Activated T-helper 1 cell treated with anti-CD3 and anti-CD28 coated beads, Interleukin-12 subunit alpha, Interleukin-12 subunit beta, Interleukin-2, Interleukin-4 antibody, amounts not matched to agents 30 ng/mL and 10 ng/mL and 1 ng/mL, durations not matched to agents 14 hours and 24 hours and 36 hours (primary cell): Measurements from ENCODE around the gene IGF2. TPM values are rescaled to one million over a fixed set of nuclear protein-coding genes. Genes with fewer than 3 reads are reported as not detected.

Experiments
- DNase-seq: peaks from one replicate; pipeline ENCODE4 v3.0.0; 2021; ENCODE audit warnings: low spot score
- H3K27ac Mint-ChIP-seq: one replicate; pipeline ENCODE4 v1.8.0; 2021; ENCODE audit warnings: mild to moderate bottlenecking, mixed read lengths
- H3K27me3 Mint-ChIP-seq: one replicate; pipeline ENCODE4 v1.8.0; 2022; ENCODE audit warnings: mild to moderate bottlenecking, moderate library complexity, mixed read lengths; ENCODE audit not compliant: insufficient read depth
- H3K36me3 Mint-ChIP-seq: one replicate; pipeline ENCODE4 v1.8.0; 2021; ENCODE audit warnings: low read depth, mixed read lengths
- H3K4me1 Mint-ChIP-seq: one replicate; pipeline ENCODE4 v1.8.0; 2021; ENCODE audit warnings: low read depth, mixed read lengths
- H3K4me3 Mint-ChIP-seq: one replicate; pipeline ENCODE4 v1.8.0; 2021; ENCODE audit warnings: mild to moderate bottlenecking, moderate library complexity, mixed read lengths
- H3K9me3 Mint-ChIP-seq: one replicate; pipeline ENCODE4 v1.8.0; 2021; ENCODE audit warnings: mixed read lengths
- intact Hi-C: fragments of 100-400 bp; cut with micrococcal nuclease; formaldehyde crosslinking; loops from one replicate; pipeline ENCODE4 v1.15.1; 2024
- total RNA-seq: library from RNA; stranded (reverse); gene quantifications from 2 replicates; pipeline ENCODE4 v1.2.3, GENCODE V29; 2022

The IGF2 gene
- total RNA-seq, 1 donor from 2014 or later = 1.5 TPM

DNA sequence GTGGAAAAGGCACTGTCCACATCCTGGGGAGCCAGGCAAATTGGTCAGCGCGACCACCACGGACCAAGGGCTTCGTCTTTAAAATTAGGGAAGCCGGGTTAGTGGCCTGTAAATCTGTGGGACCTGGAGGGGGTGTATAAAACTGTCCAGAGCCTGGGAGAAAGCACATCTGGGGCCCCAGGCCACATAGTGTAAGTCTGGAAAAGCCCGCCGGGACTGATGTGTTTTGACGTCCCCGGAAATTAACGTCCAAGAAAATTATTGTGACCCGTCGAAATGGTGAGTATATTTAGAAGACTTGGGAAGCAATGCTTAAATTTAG, 4.2 kb upstream of the IGF2 start:
- intact Hi-C loops = loop anchor here (1.0 to 5.0 kb wide), 5 partner anchors 8 to 571 kb away; partner anchors contain the start of gene DUSP8
- Mint-ChIP-seq H3K27me3 (peaks cover 56% of the 10 kb centered on the region), H3K4me3 (no peak overlapping the region), H3K27ac (no peak overlapping the region), H3K4me1 (peaks cover 12% of the 10 kb centered on the region), H3K9me3 (no peaks in the 10 kb centered on the region), H3K36me3 (no peaks in the 10 kb centered on the region)
- DNase-seq = no peak

DNA sequence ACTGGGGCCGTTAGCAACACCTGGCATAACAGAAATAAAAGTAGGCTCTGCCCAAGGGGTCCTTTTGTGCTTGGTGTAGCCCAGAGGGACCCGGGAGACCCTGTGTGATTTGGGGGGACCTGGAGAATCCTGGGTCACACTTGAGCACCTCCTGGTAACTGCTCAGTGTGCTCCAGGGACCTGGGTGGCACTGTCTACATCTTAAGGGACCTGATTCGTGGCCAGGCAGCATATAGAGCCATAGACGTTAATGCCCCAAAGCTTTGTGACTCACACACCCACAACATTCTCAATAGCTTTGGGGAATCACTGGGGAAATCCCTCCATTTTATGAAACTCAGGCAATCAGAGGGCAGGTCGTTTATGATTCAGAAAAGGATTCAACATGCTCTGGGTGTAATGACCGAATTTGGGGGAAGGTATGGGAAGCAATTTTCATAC, 3.6 kb upstream of the IGF2 start:
- no peaks in the 10 kb centered on the region for H3K36me3 Mint-ChIP-seq
- peaks cover 54% of the 10 kb centered on the region for H3K27me3 Mint-ChIP-seq
- H3K4me3 Mint-ChIP-seq = peak overlapping the region; percentile 50
- intact Hi-C loops = loop anchor here (1.0 to 5.0 kb wide), 6 partner anchors 9 to 570 kb away; partner anchors contain the start of gene DUSP8
- H3K9me3 Mint-ChIP-seq = no peaks in the 10 kb centered on the region
- no peak for DNase-seq
- H3K27ac Mint-ChIP-seq = peak overlapping the region; percentile 71
- peaks cover 12% of the 10 kb centered on the region for H3K4me1 Mint-ChIP-seq

DNA sequence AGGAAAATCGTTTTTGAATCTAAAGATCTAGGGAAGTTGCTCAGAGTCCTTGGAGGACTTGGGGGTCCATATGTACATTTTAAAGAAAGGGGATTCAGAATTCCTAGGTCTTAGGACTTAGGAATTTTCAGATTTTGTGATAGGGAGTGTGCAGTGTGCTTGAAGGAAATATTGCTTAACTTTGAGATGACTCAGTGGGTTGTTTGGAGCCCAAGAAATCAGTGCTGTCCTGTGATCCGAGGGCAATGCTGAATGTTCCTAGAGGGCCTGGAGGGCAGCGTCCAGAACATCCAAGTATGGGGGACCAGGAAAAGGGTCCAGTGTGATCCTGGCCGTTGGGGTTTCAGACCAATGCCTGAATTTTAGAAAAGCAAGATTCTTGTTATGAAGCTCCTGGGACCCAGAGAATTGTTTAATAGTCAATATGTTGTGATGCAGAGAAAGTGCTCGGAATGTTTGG, 3.1 kb upstream of the IGF2 start:
- DNase-seq = no peak
- no peaks in the 10 kb centered on the region for H3K9me3 Mint-ChIP-seq
- peaks cover 12% of the 10 kb centered on the region for H3K4me1 Mint-ChIP-seq
- H3K27ac Mint-ChIP-seq = peak overlapping the region; percentile 71
- peaks cover 57% of the 10 kb centered on the region for H3K27me3 Mint-ChIP-seq
- intact Hi-C loops = loop anchor here (1.0 to 5.0 kb wide), 3 partner anchors 123 to 570 kb away; partner anchors contain the start of gene DUSP8
- H3K36me3 Mint-ChIP-seq = no peaks in the 10 kb centered on the region
- H3K4me3 Mint-ChIP-seq = peak overlapping the region; percentile 17

DNA sequence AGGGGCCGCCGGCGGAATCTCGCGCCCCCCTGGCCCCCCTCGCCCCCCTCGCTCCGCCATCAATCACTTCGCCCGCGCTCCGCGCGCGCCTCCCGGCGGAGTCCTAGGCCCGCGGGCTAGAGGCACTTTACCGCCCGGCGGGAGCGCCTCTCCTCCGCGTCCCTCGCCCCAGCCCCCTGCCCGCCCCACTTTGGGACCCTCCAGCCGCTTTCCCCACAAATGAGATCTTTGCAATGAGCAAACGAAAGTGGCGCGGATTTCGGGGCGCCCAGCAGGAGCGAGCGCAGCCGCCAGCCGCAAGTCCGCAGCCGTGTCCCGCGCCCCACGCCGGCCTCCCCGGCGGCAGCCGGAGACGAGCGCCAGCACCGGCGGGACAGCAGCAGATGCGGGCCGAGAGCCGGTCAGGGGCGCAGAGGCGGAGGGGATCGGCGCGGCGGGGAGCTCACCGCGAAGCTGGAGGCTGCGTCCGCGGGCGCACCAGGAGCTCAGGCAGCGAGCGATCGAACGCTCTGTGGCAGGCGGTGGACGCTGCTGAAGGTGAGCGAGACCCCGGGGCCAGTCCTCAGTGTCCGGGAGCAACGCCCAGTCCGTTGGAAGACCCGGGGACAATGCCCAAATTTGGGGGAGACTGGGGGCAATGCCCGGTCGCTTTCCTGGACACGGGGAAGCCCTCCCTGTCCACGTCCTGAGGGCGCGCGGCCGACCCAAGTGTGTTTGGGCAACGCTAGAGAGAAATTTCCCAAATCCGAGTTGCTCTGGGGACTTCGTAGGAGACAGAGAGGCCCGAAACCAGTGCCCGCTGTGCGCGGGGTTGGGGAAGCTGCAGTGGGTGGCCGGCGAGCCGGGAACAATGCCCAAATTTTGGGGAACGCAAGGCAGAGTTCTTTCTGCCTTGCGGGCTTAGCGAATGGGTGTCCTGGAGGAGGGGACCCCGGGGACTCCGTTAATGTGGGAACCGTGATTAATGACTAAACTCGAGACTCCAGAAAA, 1.5 kb upstream of the IGF2 start:
- intact Hi-C loops = loop anchor here (5.0 kb wide), 1 partner anchor 568 kb away; the partner anchor contains the start of gene DUSP8
- Mint-ChIP-seq H3K9me3 (no peaks in the 10 kb centered on the region), H3K27me3 (peaks cover 57% of the 10 kb centered on the region), H3K36me3 (no peaks in the 10 kb centered on the region), H3K4me3 (no peak overlapping the region), H3K4me1 (peaks cover 12% of the 10 kb centered on the region), H3K27ac (no peak overlapping the region)
- no peak for DNase-seq

DNA sequence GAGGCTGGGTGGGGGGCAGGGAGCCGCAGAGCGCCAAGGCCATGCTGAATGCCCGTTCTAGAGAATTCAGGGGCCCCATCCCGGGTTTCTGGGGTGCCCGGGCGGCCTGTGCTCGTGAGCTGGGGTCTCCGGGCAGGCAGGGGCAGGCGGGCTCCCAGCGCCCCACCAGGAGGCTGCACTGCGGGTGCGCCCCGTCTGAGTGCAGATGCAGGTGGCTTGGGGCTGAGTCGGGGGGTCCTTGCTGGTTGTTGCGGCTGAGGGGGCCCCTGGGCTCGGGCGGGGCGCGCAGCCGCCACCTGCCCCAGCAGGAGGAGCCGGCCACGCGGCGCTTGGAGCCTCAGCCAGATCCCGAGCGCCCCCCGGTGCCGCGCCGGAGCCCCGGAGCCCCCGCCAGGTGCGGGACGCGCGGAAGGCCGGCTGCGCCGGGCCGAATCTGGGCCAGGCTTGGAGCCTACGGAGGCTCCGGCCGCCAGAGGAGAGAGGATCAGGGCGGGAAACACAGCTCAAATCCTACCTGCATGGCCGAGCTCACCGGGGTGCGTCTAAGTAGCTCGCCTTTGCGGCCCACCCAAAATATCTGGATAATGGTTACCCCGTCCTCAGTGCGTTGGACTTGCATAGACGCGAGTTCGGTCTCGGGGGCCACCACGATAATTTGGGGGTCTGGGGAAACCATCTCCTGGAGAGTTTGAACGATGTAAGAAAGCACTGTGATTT, 590 bp upstream of the IGF2 start:
- intact Hi-C loops = loop anchor here (5.0 kb wide), 1 partner anchor 567 kb away; the partner anchor contains the start of gene DUSP8
- no peak for DNase-seq
- no peak overlapping the region for H3K27ac Mint-ChIP-seq
- no peak overlapping the region for H3K4me3 Mint-ChIP-seq
- H3K4me1 Mint-ChIP-seq = peaks cover 12% of the 10 kb centered on the region
- H3K9me3 Mint-ChIP-seq = no peaks in the 10 kb centered on the region
- H3K36me3 Mint-ChIP-seq = no peaks in the 10 kb centered on the region
- peaks cover 57% of the 10 kb centered on the region for H3K27me3 Mint-ChIP-seq

DNA sequence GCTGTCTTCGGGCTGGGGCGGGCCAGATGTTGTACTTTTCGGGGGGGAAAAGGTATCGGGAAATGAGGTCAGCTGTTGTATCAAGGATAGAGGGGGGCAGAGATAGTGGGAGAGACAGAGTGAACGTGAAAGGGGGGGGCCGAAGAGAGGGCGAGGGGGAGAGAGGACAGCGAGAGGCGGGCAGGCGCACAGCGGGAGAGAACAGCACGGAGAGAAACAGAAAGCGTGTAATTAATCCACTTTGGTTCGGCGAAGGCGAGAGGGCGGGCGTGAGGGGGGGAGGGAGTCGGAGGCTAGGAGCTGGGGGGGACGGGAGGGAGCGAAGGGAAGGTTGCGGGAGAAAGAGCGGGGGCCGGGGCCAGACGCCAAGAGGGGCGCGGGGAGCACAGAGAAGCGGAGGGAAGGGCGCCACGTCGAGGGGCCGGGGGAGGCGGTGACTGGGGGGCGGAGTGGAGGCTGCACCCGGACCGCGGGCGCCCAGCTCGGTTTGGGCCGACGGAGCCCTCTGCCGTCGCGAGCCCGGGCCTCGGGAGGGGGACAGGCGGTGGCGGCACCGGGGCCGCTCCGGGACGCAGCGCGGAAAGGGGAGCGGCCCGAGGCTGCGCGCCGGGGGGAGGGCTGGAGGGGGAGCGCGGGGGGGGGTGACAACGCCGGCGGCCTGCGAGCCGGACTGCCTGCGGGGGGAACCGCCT, 612 bp downstream of the IGF2 start:
- Mint-ChIP-seq H3K27me3 (peaks cover 53% of the 10 kb centered on the region), H3K4me1 (peaks cover 12% of the 10 kb centered on the region), H3K27ac (peak overlapping the region; percentile 65), H3K36me3 (no peaks in the 10 kb centered on the region), H3K4me3 (peak overlapping the region; percentile 39), H3K9me3 (no peaks in the 10 kb centered on the region)
- DNase-seq = no peak
- intact Hi-C loops = no loop called here

DNA sequence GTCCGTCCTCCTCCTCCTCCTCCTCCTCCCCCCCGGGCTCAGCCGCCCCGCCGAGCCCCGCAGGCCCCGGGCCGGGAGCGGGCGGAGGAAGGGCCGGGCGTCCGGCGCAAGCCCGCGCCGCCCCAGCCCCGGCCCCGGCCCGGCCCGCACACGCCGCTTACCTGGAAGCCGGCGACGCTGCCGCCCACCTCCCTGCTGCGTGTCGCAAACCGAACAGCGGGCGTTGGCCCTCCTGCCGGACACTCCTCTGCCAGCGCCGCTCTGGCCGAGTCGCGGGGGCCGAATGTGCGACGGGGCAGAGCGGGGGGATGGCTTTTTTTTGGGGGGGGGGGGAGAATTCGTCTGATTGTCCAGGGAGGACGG, 1.1 kb downstream of the IGF2 start:
- intact Hi-C loops = no loop called here
- Mint-ChIP-seq H3K36me3 (no peaks in the 10 kb centered on the region), H3K9me3 (no peaks in the 10 kb centered on the region), H3K27ac (no peak overlapping the region), H3K4me3 (no peak overlapping the region), H3K27me3 (peaks cover 55% of the 10 kb centered on the region), H3K4me1 (peaks cover 10% of the 10 kb centered on the region)
- DNase-seq = no peak

DNA sequence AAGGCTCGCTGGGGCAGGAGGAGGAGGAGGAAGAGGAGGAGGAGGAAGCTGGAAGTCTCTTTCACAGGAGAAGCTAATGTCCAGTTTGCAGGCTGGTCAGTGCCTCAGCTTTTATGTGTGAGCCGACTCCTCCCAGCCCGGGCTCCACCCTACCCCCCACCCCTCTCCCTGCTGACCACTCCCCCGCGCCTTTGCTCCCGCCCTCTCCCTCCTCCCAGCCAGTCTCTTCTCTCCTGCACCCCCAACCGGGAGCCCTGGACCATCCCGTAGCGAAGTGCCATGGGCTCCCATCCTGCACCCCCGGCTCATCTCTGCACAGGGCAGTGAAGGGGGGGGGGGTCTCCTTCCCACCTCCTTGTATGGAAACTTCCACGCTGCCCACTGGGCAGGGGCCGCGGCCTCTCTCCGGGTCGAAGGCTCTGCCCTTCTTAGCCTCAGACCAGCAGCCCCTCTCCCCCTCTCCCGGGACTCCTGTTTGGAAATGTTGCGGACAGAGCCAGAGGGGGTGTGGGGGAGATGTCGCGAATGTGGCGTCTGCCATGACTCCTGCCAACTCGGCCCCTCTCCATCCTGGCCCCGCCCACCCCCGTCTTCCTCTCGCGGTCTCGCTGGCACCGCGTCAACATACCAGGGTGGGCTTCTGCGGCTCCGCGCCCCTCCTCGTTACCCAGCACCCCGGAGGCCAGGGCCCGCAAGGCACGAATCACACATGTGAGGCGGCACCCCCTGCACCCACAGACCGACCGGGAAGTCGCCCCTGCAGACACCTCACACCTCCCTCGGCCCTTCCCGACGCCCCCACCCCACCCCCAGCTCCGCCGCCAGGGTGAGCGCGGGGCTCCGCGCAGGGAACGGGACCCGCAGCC, 1.8 kb downstream of the IGF2 start:
- intact Hi-C loops = no loop called here
- Mint-ChIP-seq H3K36me3 (no peaks in the 10 kb centered on the region), H3K4me3 (no peak overlapping the region), H3K9me3 (no peaks in the 10 kb centered on the region), H3K4me1 (peaks cover 4% of the 10 kb centered on the region), H3K27me3 (peaks cover 50% of the 10 kb centered on the region), H3K27ac (no peak overlapping the region)
- no peak for DNase-seq

DNA sequence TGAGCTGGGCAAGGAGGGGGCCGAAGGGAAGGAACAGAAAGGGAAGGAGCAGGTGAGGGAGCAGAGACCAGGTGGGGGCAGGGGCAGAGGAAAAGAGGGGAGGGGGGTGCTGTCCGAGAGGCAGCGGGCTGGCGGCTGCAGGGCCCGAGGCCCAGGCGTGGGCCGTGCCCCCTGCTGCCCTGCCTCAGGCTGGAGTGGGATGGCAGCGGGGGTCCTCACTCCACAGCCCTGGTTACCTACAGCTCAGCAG, 2.3 kb downstream of the IGF2 start:
- H3K27me3 Mint-ChIP-seq = peaks cover 48% of the 10 kb centered on the region

DNA sequence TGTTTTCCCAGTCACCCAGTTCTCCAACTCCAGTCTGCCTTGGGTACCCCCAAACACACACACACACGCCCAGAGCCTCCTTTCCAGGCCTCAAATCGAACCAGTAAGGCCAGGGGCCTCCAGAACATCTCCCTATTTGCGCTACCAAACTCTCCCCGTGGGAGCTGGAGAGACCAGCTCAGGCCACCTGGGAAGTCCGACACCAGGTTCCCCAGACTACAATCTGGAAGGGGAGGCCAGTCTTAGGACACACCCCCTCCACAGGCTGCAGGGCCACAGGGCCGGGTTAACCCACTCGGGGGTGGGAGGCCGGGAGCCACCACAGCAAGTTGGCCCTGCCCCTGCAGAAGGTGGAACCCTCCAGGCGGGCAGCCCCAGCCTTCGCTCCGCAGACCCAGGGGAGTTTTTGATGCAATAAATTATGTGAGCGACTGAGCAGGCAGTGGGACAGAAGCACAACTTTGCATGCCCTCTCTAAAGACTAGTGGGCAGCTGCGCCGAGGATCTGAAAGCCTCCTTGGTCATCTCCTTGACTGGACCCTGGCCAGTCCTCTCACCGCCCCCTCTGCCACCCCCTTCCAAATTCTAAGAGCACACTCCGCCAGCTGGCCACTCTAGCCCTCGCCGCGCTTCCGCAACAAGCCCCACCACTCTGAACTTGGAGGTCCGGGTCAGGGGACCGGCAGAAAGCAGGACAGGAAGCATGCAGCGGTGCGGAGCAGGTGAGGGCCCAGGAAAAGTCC, 2.8 kb downstream of the IGF2 start:
- peaks cover 2% of the 10 kb centered on the region for H3K9me3 Mint-ChIP-seq
- no peaks in the 10 kb centered on the region for H3K36me3 Mint-ChIP-seq
- intact Hi-C loops = no loop called here
- peak overlapping the region; percentile 63 for H3K27ac Mint-ChIP-seq
- peaks cover 45% of the 10 kb centered on the region for H3K27me3 Mint-ChIP-seq
- H3K4me1 Mint-ChIP-seq = no peaks in the 10 kb centered on the region
- DNase-seq = no peak
- no peak overlapping the region for H3K4me3 Mint-ChIP-seq

More for the DNA sequence above, 2.3 kb downstream of the IGF2 start:
- intact Hi-C loops = no loop called here
- Mint-ChIP-seq H3K36me3 (no peaks in the 10 kb centered on the region), H3K27ac (peak overlapping the region; percentile 63), H3K4me3 (no peak overlapping the region), H3K9me3 (no peaks in the 10 kb centered on the region), H3K4me1 (no peaks in the 10 kb centered on the region)
- DNase-seq = no peak

DNA sequence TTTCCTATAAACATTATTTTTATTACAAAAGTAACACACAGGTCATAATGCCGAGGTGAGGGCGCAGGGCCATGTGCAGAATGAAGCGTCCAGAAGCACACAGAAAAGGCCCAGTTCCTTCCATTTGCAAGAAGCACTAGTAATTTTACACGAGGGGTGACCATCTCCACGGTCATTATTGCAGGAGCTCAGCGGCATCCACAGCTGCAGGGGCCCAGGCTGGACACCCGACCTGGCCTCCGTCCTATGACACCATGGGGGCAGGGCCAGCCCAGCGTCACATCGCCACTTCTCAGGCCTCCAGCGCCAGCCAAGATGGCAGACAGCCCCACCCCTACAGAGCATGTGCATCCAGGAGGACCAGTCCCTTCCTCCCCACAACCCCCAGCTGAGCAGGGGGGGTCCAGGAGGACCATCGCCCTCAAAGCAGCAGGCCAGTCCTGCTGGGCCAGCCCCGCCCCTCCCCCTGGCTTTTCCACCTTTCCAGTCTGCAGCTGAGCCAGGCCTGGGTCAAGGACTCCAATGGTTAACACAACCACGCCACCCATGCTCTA, 3.5 kb downstream of the IGF2 start:
- intact Hi-C loops = no loop called here
- peaks cover 40% of the 10 kb centered on the region for H3K27me3 Mint-ChIP-seq
- no peak overlapping the region for H3K4me3 Mint-ChIP-seq

More for the DNA sequence above, 3.5 kb downstream of the IGF2 start:
- Mint-ChIP-seq H3K4me1 (no peaks in the 10 kb centered on the region), H3K27ac (no peak overlapping the region), H3K9me3 (peaks cover 4% of the 10 kb centered on the region), H3K36me3 (no peaks in the 10 kb centered on the region)
- no peak for DNase-seq
